Fibroblast of villous mesenchyme (primary cell): ENCODE results near the gene UMODL1. TPM values are rescaled to one million over a fixed set of nuclear protein-coding genes. Genes with fewer than 3 reads are reported as not detected.

Source experiments
- DNase-seq: peaks from one replicate; pipeline ENCODE4 v3.0.0-alpha.2; 2010; ENCODE audit warnings: low read depth
- H3K4me3 ChIP-seq: 2 replicates; pipeline ENCODE4 v1.5.1; 2011; ENCODE audit warnings: low read depth, mild to moderate bottlenecking, low read length
- total RNA-seq: library from RNA; depleted of rRNA; stranded (reverse); fragments of >200 nt; gene quantifications from 2 replicates; pipeline ENCODE4 v1.2.3, GENCODE V29; 2012
- TF ChIP-seq, protein P1 (sequence below): IDR thresholded peaks from 2 replicates; pipeline ENCODE4 v1.5.1; 2012; ENCODE audit warnings: low read depth, mild to moderate bottlenecking, low read length; ENCODE audit not compliant: insufficient read depth

Gene UMODL1
- total RNA-seq, 1 donor: not detected

DNA sequence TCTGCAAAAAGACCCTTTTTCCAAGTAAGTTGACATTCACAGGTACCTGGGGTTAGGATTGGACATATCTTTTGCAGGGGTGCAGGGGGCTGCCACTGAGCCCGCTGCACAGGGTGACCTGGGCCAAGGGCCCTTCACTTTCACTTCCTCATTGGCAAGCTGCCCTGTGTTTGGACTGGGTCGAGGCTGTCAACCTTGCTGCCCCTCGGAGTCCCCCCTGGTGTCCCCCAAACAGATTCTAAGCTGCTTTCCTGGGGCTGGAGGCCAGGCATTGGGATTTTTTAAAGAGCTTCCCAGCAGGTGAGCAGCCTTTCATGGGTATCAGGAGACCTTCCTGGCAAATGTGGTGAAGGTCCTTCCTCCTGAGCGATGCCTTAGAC is 7.9 kb upstream of the UMODL1 start:
- DNase-seq: no peak
- TF ChIP-seq, protein P1, sequence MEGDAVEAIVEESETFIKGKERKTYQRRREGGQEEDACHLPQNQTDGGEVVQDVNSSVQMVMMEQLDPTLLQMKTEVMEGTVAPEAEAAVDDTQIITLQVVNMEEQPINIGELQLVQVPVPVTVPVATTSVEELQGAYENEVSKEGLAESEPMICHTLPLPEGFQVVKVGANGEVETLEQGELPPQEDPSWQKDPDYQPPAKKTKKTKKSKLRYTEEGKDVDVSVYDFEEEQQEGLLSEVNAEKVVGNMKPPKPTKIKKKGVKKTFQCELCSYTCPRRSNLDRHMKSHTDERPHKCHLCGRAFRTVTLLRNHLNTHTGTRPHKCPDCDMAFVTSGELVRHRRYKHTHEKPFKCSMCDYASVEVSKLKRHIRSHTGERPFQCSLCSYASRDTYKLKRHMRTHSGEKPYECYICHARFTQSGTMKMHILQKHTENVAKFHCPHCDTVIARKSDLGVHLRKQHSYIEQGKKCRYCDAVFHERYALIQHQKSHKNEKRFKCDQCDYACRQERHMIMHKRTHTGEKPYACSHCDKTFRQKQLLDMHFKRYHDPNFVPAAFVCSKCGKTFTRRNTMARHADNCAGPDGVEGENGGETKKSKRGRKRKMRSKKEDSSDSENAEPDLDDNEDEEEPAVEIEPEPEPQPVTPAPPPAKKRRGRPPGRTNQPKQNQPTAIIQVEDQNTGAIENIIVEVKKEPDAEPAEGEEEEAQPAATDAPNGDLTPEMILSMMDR: no peak
- H3K4me3 ChIP-seq: no peak overlapping the region

DNA sequence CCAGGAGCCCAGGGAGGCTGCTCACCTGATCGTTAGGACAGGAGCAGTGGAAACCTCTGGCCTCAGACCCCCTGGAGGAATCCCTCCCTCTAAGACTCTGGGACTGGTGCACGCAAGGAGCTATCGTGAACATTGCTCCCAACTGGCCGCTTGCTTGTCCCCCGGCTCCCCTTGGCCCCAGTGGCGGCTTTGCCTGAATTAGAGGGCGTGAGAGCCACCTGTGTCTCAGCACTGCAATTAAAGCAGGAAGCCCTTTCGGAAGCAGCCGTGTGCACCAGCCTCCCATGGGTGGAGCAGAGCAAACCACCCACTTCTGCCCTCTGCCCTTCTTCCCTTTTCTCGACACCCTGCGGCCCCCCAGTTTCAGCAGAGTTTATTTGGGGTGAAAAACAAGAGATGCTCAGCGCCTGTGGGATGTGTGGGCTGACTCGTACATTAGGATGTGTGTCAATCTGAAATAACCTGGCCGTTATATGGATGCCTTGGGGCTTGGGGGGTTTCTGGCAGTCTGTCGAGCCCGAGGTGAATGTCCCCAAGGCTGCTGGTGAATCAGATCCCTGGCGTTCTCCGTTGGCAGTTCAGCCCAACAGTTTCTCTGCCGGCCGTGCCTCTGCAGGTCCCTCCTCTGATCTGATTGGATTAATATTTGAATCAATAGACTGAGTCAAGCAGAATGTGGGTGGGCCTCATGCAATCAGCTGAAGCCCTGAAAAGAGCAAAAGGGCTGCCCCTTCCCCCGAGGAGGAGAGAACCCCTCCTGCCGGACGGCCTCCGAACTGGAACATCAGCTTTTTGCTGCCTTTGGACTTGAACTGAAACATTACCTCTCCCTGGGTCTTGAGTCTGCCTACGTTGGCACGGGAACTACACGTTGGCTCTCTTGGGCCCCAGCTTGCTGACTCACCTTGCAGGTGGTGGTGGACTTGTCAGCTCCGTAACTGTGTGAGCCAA is 7.3 kb upstream of the UMODL1 start:
- TF ChIP-seq, protein P1: no peak
- no peak for DNase-seq
- no peak overlapping the region for H3K4me3 ChIP-seq

DNA sequence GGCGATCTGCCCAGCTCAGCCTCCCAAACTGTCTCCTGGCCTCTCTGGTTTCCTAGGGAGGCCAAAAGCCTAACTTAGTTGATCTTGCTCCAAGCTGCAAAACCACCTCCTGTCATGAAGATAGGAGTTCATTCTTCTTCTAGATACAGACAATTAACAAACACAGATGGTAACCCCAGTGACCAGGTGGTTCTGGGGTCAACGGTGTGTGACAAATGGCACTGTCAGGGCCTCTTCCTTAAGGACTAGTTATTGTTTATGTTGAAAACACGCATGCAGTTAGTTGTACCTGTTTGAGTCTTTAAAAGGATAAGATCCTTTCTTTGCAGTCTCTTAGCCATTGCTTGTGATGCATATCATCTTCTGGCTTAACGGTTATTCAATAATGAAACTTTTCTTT is 4.6 kb upstream of the UMODL1 start:
- TF ChIP-seq, protein P1: no peak
- DNase-seq: no peak
- no peak overlapping the region for H3K4me3 ChIP-seq

DNA sequence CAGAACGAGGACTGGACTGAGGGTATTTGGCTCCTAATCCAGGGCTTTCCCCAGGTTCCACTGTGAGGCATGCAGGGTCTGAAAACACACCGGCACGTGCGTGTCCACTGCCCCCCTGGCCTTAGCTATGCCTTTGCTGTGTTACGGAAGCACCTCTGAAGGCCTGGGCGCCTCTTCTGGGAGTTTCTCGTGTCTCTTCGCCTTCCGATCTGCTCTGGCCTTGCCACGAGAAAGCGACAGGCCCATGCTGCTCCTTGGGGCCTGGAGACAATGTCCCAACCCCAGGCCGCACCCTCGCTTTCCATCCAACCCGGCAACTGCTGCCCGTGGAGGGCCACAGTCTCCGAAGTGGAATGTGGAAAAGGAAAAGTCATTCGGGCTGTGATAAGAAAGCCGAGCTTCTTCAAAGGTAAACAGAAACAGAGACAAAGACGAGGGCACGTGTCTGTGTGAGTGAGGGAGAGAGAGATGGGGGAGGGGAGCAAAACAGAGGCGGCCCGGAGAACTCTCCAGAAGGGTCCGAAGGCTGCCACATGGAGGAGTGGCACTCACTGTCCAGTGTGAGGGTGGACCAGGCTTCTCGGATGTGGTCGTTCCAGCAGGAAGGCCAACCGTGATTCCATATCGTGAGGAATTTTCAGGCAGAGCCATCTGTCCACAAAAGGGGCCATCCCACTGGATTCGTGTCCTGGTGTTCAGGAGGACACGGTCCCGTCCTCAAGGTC is 3.4 kb upstream of the UMODL1 start:
- H3K4me3 ChIP-seq: no peak overlapping the region
- TF ChIP-seq, protein P1: no peak

GRCh38 chr21:42068256-42068545 is 2.9 kb upstream of the UMODL1 start:
- TF ChIP-seq, protein P1: no peak
- no peak for DNase-seq

More for the DNA sequence above, 3.4 kb upstream of the UMODL1 start:
- DNase-seq: no peak

DNA sequence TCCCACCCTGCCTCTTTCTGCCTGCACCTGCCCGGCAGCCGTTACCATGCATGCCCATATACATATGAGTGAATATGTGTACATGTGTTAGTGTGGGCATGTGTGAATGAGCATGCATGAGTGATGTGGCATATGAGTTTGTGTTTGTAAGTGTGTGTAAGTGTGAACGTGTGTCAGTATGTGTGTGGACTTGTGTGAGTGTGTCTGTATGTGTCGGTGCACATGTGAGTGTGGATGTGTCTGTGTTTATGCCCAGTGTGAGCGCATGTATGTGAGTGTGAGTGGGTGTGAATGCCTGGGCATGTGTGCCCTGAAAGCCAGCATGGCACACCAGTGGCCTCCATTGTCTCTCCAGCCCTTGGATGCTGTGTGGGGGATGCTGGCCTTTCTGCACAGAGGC is 2.5 kb upstream of the UMODL1 start:
- TF ChIP-seq, protein P1: no peak
- H3K4me3 ChIP-seq: no peak overlapping the region

More at GRCh38 chr21:42068256-42068545, 2.9 kb upstream of the UMODL1 start:
- no peak overlapping the region for H3K4me3 ChIP-seq

More for the DNA sequence above, 2.5 kb upstream of the UMODL1 start:
- DNase-seq: no peak
